ENCODE measurements around the gene PDIA6. TPM values are rescaled to one million over a fixed set of nuclear protein-coding genes. Genes with fewer than 3 reads are reported as not detected.

The PDIA6 gene
- total RNA-seq, 1 donor from 2014 or later, result 167 TPM

GRCh38 chr2:10844097-10844496, 31.5 kb upstream of the PDIA6 start:
- DNase-seq (peak; percentile 86), ATAC-seq (peak; percentile 95 to 96)
- intact Hi-C loops (cut with DNase I), result no loop called here
- TF ChIP-seq CTCF (IDR thresholded peaks at IDR 0.05), result no peak
- Histone ChIP-seq H3K36me3 (no peaks in the 10 kb centered on the region), H3K4me3 (no peak overlapping the region), H3K27me3 (ENCODE audit: low read depth) (peaks cover 10% of the 10 kb centered on the region), H3K27ac (no peak overlapping the region), H3K4me1 (no peaks in the 10 kb centered on the region), H3K9me3 (peaks cover 17% of the 10 kb centered on the region)

- no peak overlapping the region for H3K27ac ChIP-seq
- no peaks in the 10 kb centered on the region for H3K36me3 ChIP-seq
- intact Hi-C loops (cut with DNase I), result no loop called here
- TF ChIP-seq CTCF (IDR thresholded peaks at IDR 0.05), result no peak
- peaks cover 19% of the 10 kb centered on the region for H3K27me3 ChIP-seq (ENCODE audit: low read depth)
- H3K4me3 ChIP-seq, result no peak overlapping the region
- no peaks in the 10 kb centered on the region for H3K4me1 ChIP-seq
- peaks cover 17% of the 10 kb centered on the region for H3K9me3 ChIP-seq
- ATAC-seq (no peak), DNase-seq (no peak)
Measured at GRCh38 chr2:10842506-10842905, 29.9 kb upstream of the PDIA6 start.

- Histone ChIP-seq H3K27me3 (ENCODE audit: low read depth) (peaks cover 19% of the 10 kb centered on the region), H3K4me1 (no peaks in the 10 kb centered on the region), H3K9me3 (peaks cover 17% of the 10 kb centered on the region), H3K4me3 (no peak overlapping the region), H3K36me3 (no peaks in the 10 kb centered on the region), H3K27ac (no peak overlapping the region)
- intact Hi-C loops (cut with DNase I), result no loop called here
- no peak for TF ChIP-seq CTCF (IDR thresholded peaks at IDR 0.05)
- ATAC-seq (no peak), DNase-seq (no peak)
Measured at GRCh38 chr2:10841547-10842219, 29.1 kb upstream of the PDIA6 start.

GRCh38 chr2:10839813-10840212, 27.2 kb upstream of the PDIA6 start:
- TF ChIP-seq CTCF (IDR thresholded peaks at IDR 0.05), result no peak
- Histone ChIP-seq H3K27ac (no peak overlapping the region), H3K36me3 (no peaks in the 10 kb centered on the region), H3K9me3 (peaks cover 17% of the 10 kb centered on the region), H3K4me1 (no peaks in the 10 kb centered on the region), H3K4me3 (no peak overlapping the region), H3K27me3 (ENCODE audit: low read depth) (peaks cover 28% of the 10 kb centered on the region)
- ATAC-seq (no peak), DNase-seq (no peak)
- intact Hi-C loops (cut with DNase I), result no loop called here

- Histone ChIP-seq H3K27me3 (ENCODE audit: low read depth) (peaks cover 28% of the 10 kb centered on the region), H3K9me3 (peaks cover 17% of the 10 kb centered on the region), H3K36me3 (no peaks in the 10 kb centered on the region), H3K4me1 (no peaks in the 10 kb centered on the region), H3K27ac (no peak overlapping the region), H3K4me3 (no peak overlapping the region)
- ATAC-seq (no peak), DNase-seq (no peak)
- no peak for TF ChIP-seq CTCF (IDR thresholded peaks at IDR 0.05)
- intact Hi-C loops (cut with DNase I), result no loop called here
Measured at GRCh38 chr2:10838734-10839133, 26.1 kb upstream of the PDIA6 start.

All from lower lobe of right lung (tissue), 2 donors.